IMR-90 (cell line): Measurements from ENCODE around the gene TPPP. TPM values are rescaled to one million over a fixed set of nuclear protein-coding genes. Genes with fewer than 3 reads are reported as not detected.

Experiments
- ATAC-seq: fragments of 200-7000 bp; cut with Tn5 transposase; 2 replicates; pipeline ENCODE4 v1.9.1; 2020; ENCODE audit warnings: low read depth, mild to moderate bottlenecking, moderate library complexity
- BruUV-seq: library from RNA; stranded (reverse); fragments of 400-500 nt; replicated peaks from 2 replicates; lab custom pipeline; 2021; lab: Mats Ljungman, UMichigan
- CTCF ChIA-PET: fragments of 300-600 bp; formaldehyde crosslinking; extraction: SDS; loops from one replicate; lab custom pipeline; 2021; ENCODE audit warnings: antibody characterized with exemption; lab: Yijun Ruan, JAX
- POLR2A ChIA-PET: fragments of 300-600 bp; sonication (Branson Sonifier 250); formaldehyde crosslinking; loops from one replicate; lab custom pipeline; 2022; ENCODE audit warnings: antibody characterized with exemption; ENCODE audit not compliant: unreplicated experiment; lab: Charles Lee
- DNase-seq: peaks from one replicate; pipeline ENCODE4 v3.0.0; 2013
- H2AFZ ChIP-seq: replicated peaks from 2 replicates; pipeline ENCODE3; 2013; ENCODE audit warnings: low read length, mild to moderate bottlenecking; ENCODE audit not compliant: poor library complexity
- H2AK5ac ChIP-seq: 2 replicates; pipeline ENCODE4 v1.6.1; 2013; ENCODE audit warnings: low read depth, low read length, inconsistent platforms
- H2AK9ac ChIP-seq: replicated peaks from 2 replicates; pipeline ENCODE3; 2013; ENCODE audit warnings: mild to moderate bottlenecking, low read depth, low read length, moderate library complexity; ENCODE audit not compliant: poor library complexity
- H2BK120ac ChIP-seq: 2 replicates; pipeline ENCODE4 v1.6.1; 2013; ENCODE audit warnings: low read depth, low read length, inconsistent platforms
- H2BK15ac ChIP-seq: 3 replicates; pipeline ENCODE4 v1.6.1; 2013; ENCODE audit warnings: low read depth, low read length, inconsistent platforms
- H2BK20ac ChIP-seq: 2 replicates; pipeline ENCODE4 v1.6.1; 2013; ENCODE audit warnings: low read depth, mild to moderate bottlenecking, inconsistent platforms, low read length, moderate library complexity
- H2BK5ac ChIP-seq: 2 replicates; pipeline ENCODE4 v1.6.1; 2013; ENCODE audit warnings: mild to moderate bottlenecking, low read depth, low read length, inconsistent platforms; ENCODE audit not compliant: poor library complexity, severe bottlenecking
- H3K14ac ChIP-seq: replicated peaks from 2 replicates; pipeline ENCODE4 v1.6.1; 2013; ENCODE audit warnings: low read depth, low read length, inconsistent platforms
- H3K18ac ChIP-seq: 2 replicates; pipeline ENCODE4 v1.6.1; 2013; ENCODE audit warnings: low read depth, low read length, control low read depth
- H3K23ac ChIP-seq: 2 replicates; pipeline ENCODE4 v1.6.1; 2013; ENCODE audit warnings: low read depth, low read length, inconsistent platforms
- H3K27ac ChIP-seq: 2 replicates; pipeline ENCODE4 v1.5.1; 2013; ENCODE audit warnings: mild to moderate bottlenecking, control low read depth, low read length; ENCODE audit not compliant: insufficient read depth
- H3K27me3 ChIP-seq: 2 replicates; pipeline ENCODE4 v1.6.1; 2013; ENCODE audit warnings: low read length; ENCODE audit not compliant: control insufficient read depth, insufficient read depth
- H3K36me3 ChIP-seq: 2 replicates; pipeline ENCODE4 v1.6.1; 2013; ENCODE audit warnings: low read length, mixed read lengths; ENCODE audit not compliant: control insufficient read depth, insufficient read depth
- H3K4ac ChIP-seq: 2 replicates; pipeline ENCODE4 v1.6.1; 2013; ENCODE audit warnings: low read depth, low read length, inconsistent platforms
- H3K4me1 ChIP-seq: 2 replicates; pipeline ENCODE4 v1.6.1; 2013; ENCODE audit warnings: low read length, mixed read lengths; ENCODE audit not compliant: control insufficient read depth, insufficient read depth
- H3K4me2 ChIP-seq: 2 replicates; pipeline ENCODE4 v1.6.1; 2013; ENCODE audit warnings: low read depth, mild to moderate bottlenecking, control low read depth, low read length, moderate library complexity
- H3K4me3 ChIP-seq: 2 replicates; pipeline ENCODE4 v1.5.1; 2013; ENCODE audit warnings: low read depth, mild to moderate bottlenecking, control low read depth, low read length, moderate library complexity; ENCODE audit not compliant: insufficient read depth
- H3K56ac ChIP-seq: 2 replicates; pipeline ENCODE4 v1.6.1; 2013; ENCODE audit warnings: low read length, inconsistent platforms; ENCODE audit not compliant: insufficient read depth; ENCODE audit errors: extremely low read depth
- H3K79me1 ChIP-seq, 2 experiments: 2 replicates each; pipeline ENCODE4 v1.6.1; 2013; ENCODE audit warnings: low read length in 2 of 2, inconsistent platforms in 1 of 2, low read depth in 1 of 2
- H3K9ac ChIP-seq: 2 replicates; pipeline ENCODE4 v1.6.1; 2013; ENCODE audit warnings: low read depth, low read length, control low read depth
- H3K9me1 ChIP-seq: 2 replicates; pipeline ENCODE4 v1.6.1; 2013; ENCODE audit warnings: low read length, inconsistent platforms; ENCODE audit not compliant: insufficient read depth
- H3K9me3 ChIP-seq: 2 replicates; pipeline ENCODE4 v1.6.1; 2013; ENCODE audit warnings: low read length; ENCODE audit not compliant: control insufficient read depth, insufficient read depth
- H4K20me1 ChIP-seq: 2 replicates; pipeline ENCODE4 v1.6.1; 2013; ENCODE audit warnings: low read length, inconsistent platforms; ENCODE audit not compliant: insufficient read depth
- H4K5ac ChIP-seq: 2 replicates; pipeline ENCODE4 v1.6.1; 2013; ENCODE audit warnings: mild to moderate bottlenecking, low read depth, low read length, control low read depth
- H4K8ac ChIP-seq, 2 experiments: 2 replicates each; pipeline ENCODE4 v1.6.1; 2013; ENCODE audit warnings: low read depth in 2 of 2, low read length in 2 of 2, control low read depth in 1 of 2, inconsistent platforms in 1 of 2
- H4K91ac ChIP-seq: 2 replicates; pipeline ENCODE4 v1.6.1; 2013; ENCODE audit warnings: low read depth, low read length, inconsistent platforms; ENCODE audit not compliant: insufficient read depth
- BHLHE40 ChIP-seq: fragments of 150-350 bp; IDR thresholded peaks from 2 replicates; pipeline ENCODE4 v1.6.1; 2016; ENCODE audit warnings: mild to moderate bottlenecking, low read depth, low read length
- MAZ ChIP-seq: IDR thresholded peaks from 2 replicates; pipeline ENCODE4 v1.6.1; 2012; ENCODE audit warnings: low read depth, mild to moderate bottlenecking, low read length, improper control_type of control experiment, moderate library complexity, borderline replicate concordance
- NFE2L2 ChIP-seq: fragments of 150-350 bp; IDR thresholded peaks from 2 replicates; pipeline ENCODE4 v1.6.1; 2016; ENCODE audit warnings: low read depth, mild to moderate bottlenecking, low read length
- RAD21 ChIP-seq: IDR thresholded peaks from 2 replicates; pipeline ENCODE4 v1.6.1; 2012; ENCODE audit warnings: low read length, improper control_type of control experiment
- WGBS, 2 experiments: methylation state at CpG; one replicate each; pipeline versions ENCODE4 v1.1.5 to v1.1.7; 2013; ENCODE audit warnings: missing lambda C conversion rate in 2 of 2; ENCODE audit not compliant: insufficient read length in 1 of 2; ENCODE audit errors: extremely low coverage in 2 of 2; 5-methylcytosine and 5-hydroxymethylcytosine counted together
- dilution Hi-C: fragments of 300-500 bp; cut with HindIII; formaldehyde crosslinking; loops from one replicate; pipeline ENCODE4 v1.14.3; 2018; ENCODE audit warnings: low sequenced_read_pairs; ENCODE audit not compliant: unreplicated experiment
- in situ Hi-C: fragments of 300-500 bp; cut with MboI; formaldehyde crosslinking; loops from 3 replicates; pipeline ENCODE4 v1.14.3; 2019; ENCODE audit warnings: low sequenced_read_pairs, inconsistent platforms, mixed read lengths
- intact Hi-C: fragments of 100-400 bp; cut with micrococcal nuclease; formaldehyde crosslinking; loops from 2 replicates; pipeline ENCODE4 v1.10.0; 2022
- polyA plus RNA-seq, 3 experiments: library from polyadenylated mRNA; depleted of rRNA; stranded (reverse); fragments of >200 nt; gene quantifications; 2 replicates each; pipeline ENCODE4 v1.2.3, GENCODE V29; 2012; ENCODE audit warnings: low replicate concordance in 1 of 3
- total RNA-seq: library from RNA; depleted of rRNA; stranded (reverse); fragments of >200 nt; gene quantifications from 2 replicates; pipeline ENCODE4 v1.2.3, GENCODE V29; 2012

The TPPP gene
- total and polyA plus RNA-seq, 2 of the 4 experiments (the other 2 are of a cell fraction), result under 0.01 to 0.07 TPM

DNA sequence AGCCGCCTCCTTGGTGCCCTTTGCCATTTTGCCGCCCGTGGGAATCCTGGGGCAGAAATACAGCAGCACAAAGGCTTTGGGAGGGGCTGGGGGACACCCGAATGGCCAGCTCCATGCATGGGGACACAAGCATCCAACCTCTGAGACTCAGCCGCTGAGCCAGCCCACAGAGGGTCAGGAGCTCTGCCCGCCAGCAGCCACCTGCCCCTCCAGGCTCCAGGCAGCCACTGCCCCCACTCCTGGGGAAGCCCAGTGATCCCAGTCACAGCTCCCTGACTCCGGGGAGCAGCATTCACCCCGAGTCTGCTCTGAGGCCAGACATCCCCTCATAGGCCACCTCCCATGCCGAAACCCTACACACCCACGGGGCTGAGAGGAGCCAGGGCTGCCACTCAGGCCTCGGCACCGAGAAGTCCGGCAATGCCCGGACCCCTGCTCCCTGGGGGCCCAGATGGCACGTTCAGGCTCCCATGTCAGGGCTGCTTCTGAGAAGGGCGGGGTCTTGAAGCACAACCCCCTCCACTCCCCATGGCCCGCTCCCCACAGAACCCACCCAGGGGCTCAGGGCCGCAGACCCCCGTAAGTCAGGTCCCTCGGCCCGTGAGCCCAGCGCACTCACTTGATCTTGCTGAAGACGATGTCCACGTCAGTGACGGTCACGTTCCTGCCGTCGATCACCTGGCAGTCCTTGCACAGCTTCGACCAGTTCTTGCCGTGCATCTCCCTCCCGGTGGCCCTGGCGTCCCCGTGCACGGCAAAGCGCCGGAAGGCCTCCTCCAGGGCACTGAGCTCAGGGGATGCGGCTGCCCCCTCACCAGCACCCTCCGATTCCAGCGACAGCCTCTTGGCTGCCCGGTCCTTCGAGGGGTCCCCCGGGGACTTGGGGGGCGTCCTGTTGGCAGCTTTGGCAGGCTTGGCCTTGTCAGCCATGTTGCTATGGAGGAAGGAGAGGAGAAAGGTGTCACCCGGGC is 15.7 kb downstream of the TPPP start:
- in situ Hi-C loops (no loop called here), intact Hi-C loops (no loop called here), dilution Hi-C loops (no loop called here)
- no peak for ATAC-seq
- Histone ChIP-seq H2BK5ac (no peak overlapping the region), H3K9me1 (no peaks in the 10 kb centered on the region), H4K20me1 (no peaks in the 10 kb centered on the region), H2AK9ac (no peak overlapping the region), H3K4me3 (no peak overlapping the region), H4K91ac (no peak overlapping the region), H3K56ac (no peak overlapping the region), H3K27ac (no peak overlapping the region), H3K9ac (no peak overlapping the region), H3K4ac (no peak overlapping the region), H4K5ac (no peak overlapping the region), H3K4me2 (no peak overlapping the region), H3K9me3 (no peaks in the 10 kb centered on the region), H2BK20ac (no peak overlapping the region), H2BK120ac (no peak overlapping the region), H3K27me3 (peaks cover 13% of the 10 kb centered on the region; the same call in 1 of the 2 replicates), H3K36me3 (no peaks in the 10 kb centered on the region), H2AK5ac (no peak overlapping the region), H4K8ac (no peak overlapping the region), H3K18ac (no peak overlapping the region), H3K4me1 (no peaks in the 10 kb centered on the region; the same call in 1 of the 2 replicates), H3K14ac (no peak overlapping the region), H2BK15ac (no peak overlapping the region), H3K79me1 (no peaks in the 10 kb centered on the region), H3K23ac (no peak overlapping the region), H2AFZ (no peak overlapping the region)
- no peak for DNase-seq
- TF ChIP-seq BHLHE40 (no peak), NFE2L2 (no peak), MAZ (no peak), RAD21 (no peak)
- no TSS peak for BruUV-seq
- 80% methylated on average over 12 of the region's 44 CpGs; no CpG with 5 or more reads in 1 of the 2 experiments for WGBS, 2 experiments
- ChIA-PET CTCF (no interaction called here), POLR2A (no interaction called here)
